Measurements from ENCODE around the gene UTP11.

UTP11 gene

DNA sequence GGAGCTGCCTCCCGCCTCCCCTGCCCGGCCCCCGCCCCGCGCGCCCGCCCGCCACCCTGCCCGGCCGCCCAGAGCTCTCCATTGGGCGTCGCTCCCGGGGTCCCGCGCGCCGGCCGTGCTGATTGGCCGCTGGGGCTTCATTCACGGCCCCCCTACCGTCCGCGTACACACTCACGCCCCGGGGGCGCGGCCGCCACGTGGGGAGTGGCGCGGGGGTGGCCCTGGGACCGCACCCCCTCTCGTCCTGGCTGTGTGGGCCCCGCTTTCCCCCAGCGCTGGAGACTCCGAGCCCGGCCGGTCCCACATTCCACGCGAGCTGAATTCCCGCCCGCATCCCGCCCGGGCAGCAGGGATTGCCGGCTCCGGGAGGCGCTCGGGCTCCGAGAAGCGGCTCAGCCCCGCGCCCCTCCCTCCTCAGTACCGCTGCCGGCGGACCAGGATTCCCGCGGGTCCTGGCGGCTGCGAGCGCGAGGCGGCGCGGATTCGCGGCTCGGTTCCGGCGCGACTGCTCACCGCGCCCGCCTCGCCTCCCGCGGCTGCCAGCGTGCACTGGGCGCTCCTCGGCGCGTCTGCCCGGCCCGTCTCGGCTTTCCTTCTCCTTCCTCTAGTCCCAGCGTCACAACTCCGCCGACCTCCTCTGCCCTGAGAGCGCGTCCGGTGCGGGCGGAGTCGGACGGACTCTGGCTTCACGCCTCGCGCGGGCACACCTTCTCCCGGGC lies 34.5 kb downstream of the UTP11 start:
- DNase-seq, result peak; percentile 54 to 73 (median 58)

DNA sequence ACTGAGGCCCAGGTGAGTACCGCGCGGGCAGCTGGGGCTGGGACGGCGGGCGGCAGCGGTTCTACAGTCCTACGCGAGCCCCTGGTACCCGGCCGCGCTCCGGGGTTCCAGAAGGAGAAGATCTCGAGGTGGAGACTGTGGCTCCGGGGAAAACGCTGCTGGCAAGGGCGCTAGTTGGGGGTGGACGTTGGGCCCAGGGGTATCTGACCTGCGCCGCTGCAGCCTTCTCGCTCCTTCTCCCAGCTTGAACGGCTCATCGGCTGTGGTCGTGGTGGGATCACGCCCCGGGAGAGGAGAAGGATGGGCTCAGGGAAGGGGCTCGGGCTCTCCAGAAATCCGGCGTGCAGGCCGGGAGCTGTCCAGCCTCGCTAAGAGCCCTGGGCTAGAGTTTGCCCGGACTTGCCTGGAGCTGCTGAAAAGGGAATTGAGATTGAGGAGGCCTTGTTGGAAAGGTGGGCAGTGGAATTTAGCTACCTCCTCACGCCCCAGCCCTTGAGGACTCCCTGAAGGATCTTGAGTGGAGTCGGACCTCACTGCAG lies 35.1 kb downstream of the UTP11 start:
- no peak for DNase-seq

DNA sequence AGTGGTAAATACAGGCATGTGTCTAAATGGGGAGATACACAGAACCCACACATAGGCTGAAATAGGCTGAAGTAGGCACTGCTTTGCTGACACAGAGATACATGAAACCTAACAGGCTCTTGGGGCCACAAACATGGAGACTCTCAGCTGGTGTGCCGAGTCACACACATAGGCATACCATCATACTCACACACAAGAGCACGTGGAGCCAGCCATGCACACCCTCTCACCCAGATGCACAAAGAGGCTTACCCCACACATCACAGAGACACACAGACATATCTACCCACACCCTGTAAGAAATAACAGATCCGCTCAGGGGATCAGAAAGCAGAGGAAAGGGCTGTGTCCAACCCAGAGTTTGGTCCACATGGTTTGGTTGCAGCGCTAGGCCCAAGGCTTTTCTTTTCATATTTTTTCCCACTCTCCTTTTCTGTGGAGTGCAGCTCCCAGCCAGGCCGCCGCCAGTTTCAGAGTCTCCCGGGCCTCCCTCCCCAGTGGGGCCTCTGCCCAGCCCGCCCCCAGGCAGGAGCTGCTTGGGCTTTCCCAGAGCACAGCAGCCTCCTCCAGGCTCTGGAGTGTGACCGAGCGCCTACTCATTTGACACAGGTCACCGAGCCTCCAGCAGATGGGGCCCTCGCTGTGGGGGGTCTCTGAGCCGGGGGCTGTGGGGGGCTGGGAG lies 38.0 kb downstream of the UTP11 start:
- DNase-seq, result no peak

DNA sequence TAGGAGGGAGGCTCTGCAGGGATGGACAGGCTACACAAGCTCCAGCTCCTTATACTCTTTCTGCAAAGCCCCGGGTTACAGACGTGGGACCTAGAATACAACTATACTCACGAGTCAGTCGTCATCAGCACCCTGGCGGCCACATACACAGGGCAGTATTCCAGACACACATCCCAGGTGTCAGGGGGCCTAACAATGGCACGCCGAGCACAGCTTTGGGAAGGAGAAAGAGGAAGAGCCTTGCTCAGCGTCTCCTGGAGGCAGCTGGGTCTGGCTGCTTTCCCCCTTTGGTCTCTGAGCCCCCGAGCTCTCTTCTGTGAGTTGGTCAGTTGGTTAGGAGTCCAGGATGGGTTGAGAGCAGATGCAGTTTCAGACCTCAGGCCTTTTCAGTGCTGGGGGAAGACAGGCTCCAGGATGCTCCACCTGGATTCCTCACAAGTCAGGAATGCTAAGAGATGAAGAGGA lies 38.6 kb downstream of the UTP11 start:
- DNase-seq, result no peak

DNA sequence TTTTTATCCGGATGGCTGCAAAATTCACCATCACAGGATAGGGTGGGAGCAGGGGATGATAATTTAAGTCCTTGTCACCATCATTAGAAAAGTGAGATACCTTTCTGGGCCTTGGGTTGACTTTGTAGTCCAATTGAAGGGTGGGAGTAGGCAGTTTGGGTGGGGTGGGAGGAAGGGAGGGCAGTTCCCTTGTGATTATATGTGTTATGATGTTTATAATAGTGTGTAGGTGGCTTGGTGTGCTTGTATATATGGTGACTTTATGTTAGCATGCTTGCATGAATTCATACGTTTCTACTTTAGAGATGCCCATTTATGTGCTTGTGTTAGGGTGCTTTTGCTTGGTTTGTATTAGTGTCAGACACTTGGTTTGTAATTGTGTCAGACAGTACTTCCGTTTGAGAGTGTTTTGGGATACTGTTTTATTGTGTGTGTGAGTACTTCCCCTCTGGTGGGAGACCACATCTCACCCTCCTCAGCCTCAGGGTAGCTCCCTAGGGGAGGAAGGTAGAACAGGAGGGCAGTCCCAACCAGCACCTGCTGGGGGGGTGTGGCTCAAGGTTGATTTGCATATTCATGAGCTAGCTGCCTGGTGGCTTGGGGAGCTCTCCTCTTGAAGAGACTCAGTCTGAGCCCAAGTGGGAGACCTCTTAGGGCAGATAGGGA lies 40.3 kb downstream of the UTP11 start:
- DNase-seq, result no peak

DNA sequence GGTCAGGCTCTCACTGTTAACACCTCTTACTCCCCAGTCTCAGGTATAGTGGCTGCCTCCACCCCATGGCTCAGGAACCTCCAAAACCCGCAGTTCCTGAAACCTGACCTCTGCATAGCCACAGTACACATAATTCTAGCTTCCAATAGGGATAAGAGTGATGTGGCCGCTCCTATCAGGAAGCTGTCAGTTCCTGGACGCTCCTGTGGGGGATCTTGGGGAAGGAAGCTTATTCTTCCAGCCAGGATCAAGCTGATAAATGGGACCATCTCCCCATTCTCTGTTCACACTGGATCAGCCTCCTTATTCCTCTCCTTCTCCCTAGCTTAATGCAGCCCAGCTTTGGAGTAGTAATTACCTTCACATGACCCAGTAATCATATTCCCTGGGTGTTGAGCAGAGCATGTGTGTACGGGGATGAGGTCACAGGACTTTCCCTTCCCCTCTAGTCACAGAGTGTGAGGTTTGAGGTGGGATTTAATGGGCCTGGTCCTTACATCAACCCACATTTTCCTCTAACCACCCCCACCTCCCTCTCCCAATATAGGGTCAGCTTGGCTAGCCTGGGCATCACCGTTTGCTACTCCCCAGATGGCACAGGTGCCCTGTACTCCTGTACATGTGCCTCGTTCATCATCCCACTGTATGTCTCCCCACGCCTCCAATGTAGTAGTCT lies 41.0 kb downstream of the UTP11 start:
- DNase-seq, result no peak

DNA sequence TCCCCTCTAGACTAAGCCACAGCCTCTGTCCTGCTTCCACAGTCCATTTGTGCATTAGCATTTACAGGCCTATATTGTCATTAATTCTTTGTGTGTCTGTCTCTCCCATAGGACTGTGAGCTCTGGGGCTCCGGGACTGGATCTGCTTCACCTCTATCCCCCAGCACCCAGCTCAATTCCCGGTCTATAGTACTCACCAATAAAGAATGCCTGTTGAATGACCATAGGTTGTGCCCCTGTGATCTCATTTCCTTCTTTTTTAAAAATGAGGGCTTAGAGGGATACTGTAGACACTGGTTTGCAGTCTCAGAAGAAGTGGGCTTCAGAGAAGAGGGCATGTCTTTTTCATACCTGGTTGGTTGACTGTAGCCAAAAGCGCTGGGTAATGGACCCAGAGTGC lies 42.9 kb downstream of the UTP11 start:
- no peak for DNase-seq

DNA sequence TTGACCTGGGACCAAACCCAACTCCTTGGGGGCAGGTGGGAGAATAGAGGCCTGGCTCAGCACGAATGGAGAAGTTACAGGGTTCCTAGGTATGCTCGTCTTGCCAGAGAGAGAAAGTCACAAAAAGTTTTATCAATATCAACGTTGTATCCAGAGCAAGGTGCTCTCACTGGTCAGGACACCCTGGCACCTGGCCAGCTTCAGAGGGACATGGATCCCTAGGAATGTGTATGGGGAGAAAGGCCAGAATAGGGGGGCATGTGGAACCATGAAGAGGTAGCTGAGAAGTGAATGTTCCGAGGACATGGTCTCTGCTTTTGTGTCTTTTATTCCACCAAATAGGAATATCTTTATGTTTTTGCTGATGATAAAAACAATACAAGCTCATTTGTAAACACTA lies 43.4 kb downstream of the UTP11 start:
- DNase-seq, result no peak

DNA sequence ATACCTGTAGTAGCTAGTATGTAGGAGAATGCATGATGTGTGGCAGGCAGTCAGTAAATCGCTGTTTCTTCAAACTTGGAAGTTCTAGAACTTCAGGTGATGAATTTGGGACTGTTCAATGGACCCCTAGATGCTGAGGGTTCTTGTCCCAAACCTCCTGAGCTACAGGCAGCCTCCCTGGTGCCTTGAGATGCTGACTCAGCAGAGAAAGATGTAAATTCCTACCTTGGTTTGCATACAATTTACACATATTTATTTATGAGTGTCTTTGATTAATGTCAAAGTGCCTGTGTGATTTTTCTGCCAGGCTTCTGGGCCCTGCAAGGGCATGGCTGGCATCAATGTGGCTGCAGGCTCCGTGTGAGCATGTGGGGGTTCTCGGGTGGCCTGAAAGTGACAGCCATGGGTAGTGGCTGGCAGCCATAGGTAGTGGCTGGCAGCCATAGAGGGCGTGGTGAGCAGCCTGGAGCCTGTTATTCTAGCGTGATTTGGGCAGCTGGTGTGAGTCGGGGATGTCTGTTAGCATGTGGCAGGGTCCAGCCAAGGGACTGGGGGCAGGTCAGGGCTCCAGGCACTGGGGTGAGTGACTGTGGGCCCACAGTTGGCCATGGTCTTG lies 47.2 kb downstream of the UTP11 start:
- DNase-seq, result no peak

DNA sequence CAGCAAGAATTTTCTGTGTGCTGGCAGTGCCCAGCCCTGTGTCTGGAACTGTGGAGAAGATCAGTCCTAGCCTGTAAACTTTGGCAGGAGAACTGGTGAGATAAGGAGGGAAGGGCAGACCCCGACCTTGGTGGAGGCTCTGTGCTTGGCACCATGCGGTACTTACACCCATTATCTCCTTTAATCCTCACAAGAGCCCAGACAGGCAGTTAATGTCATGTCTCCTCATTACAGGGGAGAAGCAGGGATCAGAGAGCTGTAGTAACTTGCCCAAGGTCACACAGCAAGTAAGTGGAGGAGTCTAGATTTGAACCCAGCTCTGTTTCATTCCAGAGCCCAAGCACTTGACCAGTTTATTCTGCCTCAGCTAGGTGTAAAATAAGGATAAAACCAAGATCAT lies 48.0 kb downstream of the UTP11 start:
- no peak for DNase-seq

DNA sequence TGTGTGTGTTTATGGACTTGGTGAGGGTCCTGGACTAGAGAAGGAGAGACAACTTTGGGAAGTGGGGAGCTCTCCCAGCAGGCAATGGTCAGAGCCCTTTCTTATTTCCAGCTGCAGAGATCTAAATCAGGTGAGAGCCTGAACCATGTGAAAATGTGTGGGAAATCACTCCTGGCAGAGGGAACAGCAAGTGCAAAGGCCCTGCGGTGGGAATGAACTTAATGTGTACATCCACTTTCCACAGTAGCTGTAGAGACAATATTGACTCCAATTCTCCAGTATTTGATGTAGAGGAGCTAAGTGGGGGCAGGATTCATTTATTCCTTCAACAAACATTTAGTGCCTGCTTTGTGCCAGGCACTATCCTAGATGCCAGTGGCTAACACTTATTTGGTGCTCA lies 48.8 kb downstream of the UTP11 start:
- DNase-seq, result no peak

DNA sequence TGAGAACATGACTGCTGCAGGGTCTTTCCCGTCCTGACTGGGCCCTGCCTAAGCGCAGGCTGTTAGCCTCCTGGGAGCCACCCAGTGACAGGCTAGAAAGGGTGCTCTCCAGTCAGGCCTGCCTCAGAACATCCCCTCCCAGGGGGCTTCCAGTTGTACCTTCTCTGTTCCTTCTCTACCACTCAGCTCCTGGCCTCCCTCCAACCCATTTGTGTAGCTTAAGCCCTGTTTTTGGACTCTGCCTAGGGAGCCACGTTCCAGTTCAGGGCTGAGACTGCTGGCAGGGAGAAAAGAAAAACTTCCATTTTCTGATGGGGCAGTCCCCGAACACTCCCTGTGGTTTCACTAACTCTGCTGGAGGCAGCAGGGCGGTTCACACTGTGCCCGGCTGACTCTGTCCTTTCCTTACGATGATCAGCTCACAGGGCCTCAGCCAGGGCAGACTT lies 49.4 kb downstream of the UTP11 start:
- DNase-seq, result no peak

DNA sequence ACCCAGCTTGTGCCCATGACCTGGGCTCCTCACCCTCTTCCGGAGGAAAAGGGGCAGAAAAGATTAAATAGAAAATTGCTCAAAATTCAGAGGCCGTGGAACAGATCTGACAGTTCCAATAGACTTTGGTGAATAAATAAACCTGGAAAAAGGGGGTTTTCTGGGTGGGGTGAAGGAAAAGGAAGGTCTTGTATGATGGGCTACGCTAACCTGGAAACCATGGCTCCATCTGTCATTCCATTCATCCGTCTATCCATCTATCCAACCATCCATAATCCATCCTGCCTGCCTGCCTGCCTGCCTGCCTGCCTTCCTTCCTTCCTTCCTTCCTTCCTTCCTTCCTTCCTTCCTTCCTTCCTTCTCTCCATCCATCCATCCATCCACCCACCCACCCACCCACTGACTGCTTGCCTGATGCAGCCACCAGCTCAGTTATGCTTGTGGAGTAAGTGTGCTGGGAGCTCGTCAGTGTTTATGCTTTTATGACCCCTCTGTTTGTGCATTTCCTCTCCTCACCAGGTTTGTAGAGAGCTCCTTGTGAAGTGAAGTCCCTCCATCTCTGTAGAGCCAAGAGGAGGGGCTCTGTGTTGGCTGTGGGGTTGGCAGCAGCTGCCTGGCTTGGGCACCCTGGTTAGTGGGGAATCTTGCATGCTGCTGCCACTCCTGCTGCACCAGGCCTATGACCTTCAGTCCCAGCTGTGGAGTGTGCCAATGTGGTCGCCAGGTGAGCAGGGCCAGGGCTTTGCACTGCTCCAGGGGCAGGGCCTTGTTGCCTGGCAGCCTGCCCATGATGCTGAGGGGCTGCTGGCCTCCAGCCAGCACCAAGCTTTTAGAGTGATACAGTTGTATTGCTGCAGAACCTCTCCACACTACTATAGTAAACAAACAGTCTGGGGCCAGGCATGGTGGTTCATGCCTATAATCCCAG lies 50.1 kb downstream of the UTP11 start:
- DNase-seq, result no peak

DNA sequence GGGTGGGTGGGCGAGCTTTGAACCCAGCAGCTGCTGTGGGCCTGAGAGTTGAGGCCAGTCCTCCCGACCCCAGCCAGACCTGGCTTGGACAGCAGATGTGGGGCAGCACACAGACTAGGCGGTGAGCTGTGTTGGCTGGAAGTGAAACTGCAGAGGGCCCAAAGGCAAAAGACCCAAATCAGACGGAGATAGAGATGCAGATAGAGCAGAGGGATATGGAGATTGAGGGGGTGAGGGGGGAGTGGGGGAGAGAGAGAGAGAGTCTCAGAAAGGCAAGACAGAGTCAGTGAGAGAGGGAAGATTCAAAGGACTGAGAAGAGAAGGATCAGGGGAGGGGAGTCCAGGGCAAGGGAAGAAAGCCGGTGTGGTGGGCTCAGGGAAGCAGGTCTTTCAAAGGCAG lies 51.1 kb downstream of the UTP11 start:
- no peak for DNase-seq

DNA sequence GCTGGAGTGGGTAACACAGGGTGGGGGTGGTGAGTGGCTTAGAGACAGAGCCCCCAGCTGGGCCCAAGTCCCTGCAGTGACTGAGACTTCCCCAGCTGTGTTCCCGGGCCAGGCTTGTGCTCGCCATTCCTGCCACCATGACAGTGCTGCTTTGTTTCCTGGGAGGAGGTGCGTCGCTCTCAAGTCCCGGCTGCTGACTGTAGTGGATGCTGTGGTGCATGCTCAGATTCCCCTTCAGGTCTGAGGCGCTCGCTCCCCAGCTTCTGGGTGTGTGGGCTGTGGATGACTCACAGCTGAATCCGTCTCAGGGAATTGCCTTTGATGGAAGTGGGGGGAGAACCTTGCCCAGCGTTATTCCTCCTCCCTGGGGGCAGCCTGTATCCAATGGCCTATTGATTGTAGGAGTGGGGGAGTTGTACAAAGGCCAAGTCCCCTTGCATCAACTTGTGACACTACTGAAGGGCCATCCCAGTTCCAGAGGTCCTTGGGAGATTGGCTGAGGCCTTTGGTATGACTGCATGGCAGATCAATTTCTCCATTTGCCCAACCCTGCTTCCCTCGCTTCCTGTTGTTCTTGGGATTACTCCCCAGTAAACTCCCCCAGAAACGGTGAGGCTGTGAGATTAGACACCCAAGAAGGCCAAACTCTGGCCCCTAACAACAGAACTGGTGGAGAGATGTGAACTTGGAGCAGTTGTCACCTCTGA lies 51.8 kb downstream of the UTP11 start:
- no peak for DNase-seq

DNA sequence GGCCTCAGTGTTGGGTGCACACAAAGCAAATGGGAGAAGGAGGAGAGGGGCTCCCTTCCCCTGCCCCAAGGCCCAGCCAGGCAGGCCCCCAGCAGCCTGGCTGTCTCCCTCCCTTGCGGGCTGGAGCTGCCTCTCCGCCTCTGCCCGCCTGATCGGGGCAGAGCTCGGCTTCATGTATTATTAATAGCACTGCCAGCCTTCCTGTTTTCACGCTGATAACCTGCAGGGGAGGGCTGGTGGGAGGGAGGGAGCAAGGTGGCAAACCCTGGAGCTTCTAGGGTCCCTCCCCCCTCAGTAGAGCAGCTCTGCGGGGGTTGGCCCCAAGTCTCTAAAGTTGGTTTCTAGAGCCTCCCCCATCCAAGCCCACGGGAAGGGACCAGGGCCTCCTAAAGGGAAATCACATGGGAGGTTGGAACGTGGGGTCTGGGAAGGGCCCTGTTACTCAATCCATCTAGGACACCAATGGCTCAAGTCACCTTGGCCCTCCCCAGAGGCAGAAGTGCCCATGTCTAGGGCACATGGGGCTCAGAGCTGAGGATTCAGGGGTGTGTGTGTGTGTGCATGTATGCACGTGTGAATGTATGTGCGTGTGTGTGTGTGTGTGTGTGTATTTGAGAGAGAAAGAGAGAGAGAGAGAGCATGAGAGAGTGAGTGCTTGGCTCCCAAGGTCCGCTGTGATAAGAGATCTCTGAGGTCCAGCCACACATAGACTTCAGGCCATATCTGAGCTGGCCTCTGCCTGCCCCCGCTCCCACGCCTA lies 55.9 kb downstream of the UTP11 start:
- no peak for DNase-seq

DNA sequence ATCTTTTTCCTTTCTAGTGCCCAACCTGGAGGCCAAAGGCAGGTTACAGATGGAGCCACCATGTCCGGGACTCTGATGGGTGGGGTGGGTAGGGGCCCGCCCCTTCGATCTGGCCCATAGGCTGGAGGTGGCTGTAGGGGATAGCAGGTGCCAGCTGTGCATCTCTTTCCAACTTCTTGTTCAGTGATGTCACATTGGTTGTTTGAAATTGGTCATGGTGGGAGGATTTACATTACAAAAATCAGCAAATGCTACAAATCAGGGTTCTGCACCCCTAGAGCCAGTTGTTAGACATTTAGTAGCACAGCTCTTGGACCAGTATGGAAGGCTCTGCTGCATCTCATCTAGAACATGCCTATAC lies 56.4 kb downstream of the UTP11 start:
- no peak for DNase-seq

DNA sequence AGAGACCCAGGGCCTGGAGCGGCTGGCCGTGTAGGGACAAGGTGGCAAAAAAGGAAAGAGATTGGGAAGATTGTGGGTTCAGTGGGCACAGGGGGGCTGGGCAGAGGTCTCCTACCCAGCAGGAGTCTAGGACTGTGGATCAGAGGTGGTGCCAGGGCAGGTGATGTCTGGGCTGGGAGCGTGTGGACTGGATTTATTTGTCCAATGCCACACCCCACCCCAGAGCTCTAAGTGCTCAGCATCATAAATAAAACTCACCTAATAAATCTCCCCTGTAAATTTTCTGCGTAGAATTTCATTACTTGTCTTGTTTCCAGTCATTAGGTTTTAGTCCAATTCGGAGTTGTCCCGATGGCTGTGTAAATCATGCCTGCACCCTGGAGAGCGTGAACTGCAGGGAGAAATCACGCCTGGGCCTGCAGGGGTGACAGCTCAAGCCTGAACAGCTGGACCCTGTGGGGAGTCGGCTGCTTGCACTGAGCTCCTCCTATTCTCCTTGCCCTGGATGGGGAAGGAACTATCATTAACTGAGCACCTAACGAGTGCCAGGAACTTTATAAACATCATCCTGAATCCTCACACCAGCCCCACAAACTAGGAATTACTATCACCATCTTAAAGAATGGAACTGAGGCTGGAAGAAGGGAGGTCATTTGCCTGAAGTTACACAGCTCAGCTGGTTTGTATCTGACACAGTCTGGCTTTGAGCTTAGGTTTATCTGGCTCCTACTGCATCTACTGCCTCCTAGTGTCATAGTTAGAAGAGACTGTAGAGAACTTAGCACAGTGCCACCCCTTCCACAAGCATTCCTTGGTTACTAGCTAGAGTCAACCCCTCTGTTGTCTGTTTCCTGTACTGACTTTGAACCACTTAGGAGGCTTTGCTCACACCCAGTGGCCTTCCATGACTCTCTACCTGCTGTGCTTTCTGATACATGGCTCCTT lies 59.0 kb downstream of the UTP11 start:
- DNase-seq, result peak in 1 of 5 donors; percentile 12

DNA sequence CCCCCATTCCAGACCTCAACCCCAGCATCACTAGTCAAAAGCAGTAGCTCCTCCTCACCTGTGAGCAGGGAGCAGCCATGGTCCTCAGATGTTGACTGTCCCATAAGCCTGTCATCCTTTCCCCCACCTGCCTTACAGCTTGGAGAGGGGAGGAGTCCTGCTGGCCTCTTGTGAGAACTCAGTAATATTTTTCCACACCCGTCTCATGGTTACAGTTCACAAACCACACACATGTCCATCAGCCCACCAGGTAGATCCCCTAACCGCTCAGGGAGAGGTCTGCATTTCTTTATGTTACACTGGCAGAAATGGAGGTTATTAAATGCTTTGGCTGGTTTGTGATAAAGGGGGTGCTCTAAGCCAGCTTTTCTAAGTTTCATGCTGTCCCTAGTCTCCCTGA lies 60.3 kb downstream of the UTP11 start:
- no peak for DNase-seq
